Measurements from ENCODE around the gene TMEM39B.
"Not testable (repeated sequence)": the region's sequence is repeated elsewhere in the genome, so short reads cannot be mapped to it uniquely, and the experiment has no call there.

TMEM39B gene

GRCh38 chr1:32111789-32112188 is 39.0 kb downstream of the TMEM39B start:
- no peak for DNase-seq (ENCODE audit: low read depth in 1 of 2, low spot score in 1 of 2)

GRCh38 chr1:32112806-32113375 is 40.2 kb downstream of the TMEM39B start:
- DNase-seq (ENCODE audit: low read depth in 1 of 2, low spot score in 1 of 2): no peak

- not testable (repeated sequence) for DNase-seq (ENCODE audit: low read depth in 1 of 2, low spot score in 1 of 2)
Observed at GRCh38 chr1:32113436-32113835, 40.7 kb downstream of the TMEM39B start.

GRCh38 chr1:32114420-32114819 is 41.7 kb downstream of the TMEM39B start:
- no peak for DNase-seq (ENCODE audit: low read depth in 1 of 2, low spot score in 1 of 2)

- no peak for DNase-seq (ENCODE audit: low read depth in 1 of 2, low spot score in 1 of 2)
Observed at GRCh38 chr1:32115496-32115895, 42.8 kb downstream of the TMEM39B start.

- no peak for DNase-seq (ENCODE audit: low read depth in 1 of 2, low spot score in 1 of 2)
Observed at GRCh38 chr1:32116531-32116930, 43.8 kb downstream of the TMEM39B start.

- no peak for DNase-seq (ENCODE audit: low read depth in 1 of 2, low spot score in 1 of 2)
Observed at GRCh38 chr1:32122151-32122550, 49.4 kb downstream of the TMEM39B start.

- DNase-seq (ENCODE audit: low read depth in 1 of 2, low spot score in 1 of 2): not testable (repeated sequence)
Observed at GRCh38 chr1:32123361-32123760, 50.6 kb downstream of the TMEM39B start.

GRCh38 chr1:32125313-32125712 is 52.6 kb downstream of the TMEM39B start:
- no peak for DNase-seq (ENCODE audit: low read depth in 1 of 2, low spot score in 1 of 2)

- no peak for DNase-seq (ENCODE audit: low read depth in 1 of 2, low spot score in 1 of 2)
Observed at GRCh38 chr1:32126770-32127169, 54.0 kb downstream of the TMEM39B start.

GRCh38 chr1:32127409-32128198 is 54.9 kb downstream of the TMEM39B start:
- DNase-seq (ENCODE audit: low read depth in 1 of 2, low spot score in 1 of 2): no peak

GRCh38 chr1:32128479-32128878 is 55.7 kb downstream of the TMEM39B start:
- no peak for DNase-seq (ENCODE audit: low read depth in 1 of 2, low spot score in 1 of 2)

- DNase-seq (ENCODE audit: low read depth in 1 of 2, low spot score in 1 of 2): no peak
Observed at GRCh38 chr1:32128964-32129363, 56.2 kb downstream of the TMEM39B start.

GRCh38 chr1:32133950-32134280 is 61.2 kb downstream of the TMEM39B start:
- DNase-seq (ENCODE audit: low read depth in 1 of 2, low spot score in 1 of 2): not testable (repeated sequence)

GRCh38 chr1:32137111-32137510 is 64.4 kb downstream of the TMEM39B start:
- no peak for DNase-seq (ENCODE audit: low read depth in 1 of 2, low spot score in 1 of 2)

GRCh38 chr1:32138965-32139364 is 66.2 kb downstream of the TMEM39B start:
- no peak for DNase-seq (ENCODE audit: low read depth in 1 of 2, low spot score in 1 of 2)

- DNase-seq (ENCODE audit: low read depth in 1 of 2, low spot score in 1 of 2): no peak
Observed at GRCh38 chr1:32142446-32143301, 69.9 kb downstream of the TMEM39B start.

GRCh38 chr1:32143302-32143695 is 70.6 kb downstream of the TMEM39B start:
- DNase-seq (ENCODE audit: low read depth in 1 of 2, low spot score in 1 of 2): not testable (repeated sequence)

- DNase-seq (ENCODE audit: low read depth in 1 of 2, low spot score in 1 of 2): no peak
Observed at GRCh38 chr1:32144033-32144432, 71.3 kb downstream of the TMEM39B start.

GRCh38 chr1:32147799-32148198 is 75.1 kb downstream of the TMEM39B start:
- not testable (repeated sequence) for DNase-seq (ENCODE audit: low read depth in 1 of 2, low spot score in 1 of 2)

- no peak for DNase-seq (ENCODE audit: low read depth in 1 of 2, low spot score in 1 of 2)
Observed at GRCh38 chr1:32150847-32151246, 78.1 kb downstream of the TMEM39B start.

- DNase-seq (ENCODE audit: low read depth in 1 of 2, low spot score in 1 of 2): no peak
Observed at GRCh38 chr1:32151319-32151787, 78.6 kb downstream of the TMEM39B start.

Measured in activated T-helper 1 cell treated with anti-CD3 and anti-CD28 coated beads, Interleukin-2, amount 50 U/mL, for 16 hours (primary cell).